CD4-positive, CD25-positive, alpha-beta regulatory T cell (primary cell): ENCODE measurements around the gene HLF. TPM values are rescaled to one million over a fixed set of nuclear protein-coding genes. Genes with fewer than 3 reads are reported as not detected.

Experiments used
- ATAC-seq, 2 donors: fragments of 150-1000 bp; cut with Tn5 transposase; one replicate each; pipeline ENCODE4 v1.10.0; 2021; ENCODE audit warnings: low read depth in 2 of 2, moderate number of reproducible peaks in 2 of 2, moderate library complexity in 1 of 2
- DNase-seq, 3 donors: peaks; one replicate each; pipeline versions ENCODE4 v3.0.0 to v3.0.0-alpha.2; 2012 to 2022; ENCODE audit warnings: mixed read lengths in 1 of 3
- H3K27ac ChIP-seq: one replicate; pipeline ENCODE4 v1.7.0; 2013; ENCODE audit warnings: mild to moderate bottlenecking, low read length; ENCODE audit not compliant: insufficient read depth, poor library complexity, severe bottlenecking
- H3K27me3 ChIP-seq: one replicate; pipeline ENCODE4 v1.7.0; 2013; ENCODE audit warnings: low read length; ENCODE audit not compliant: control insufficient read depth, insufficient read depth
- H3K36me3 ChIP-seq: one replicate; pipeline ENCODE4 v1.7.0; 2013; ENCODE audit warnings: mild to moderate bottlenecking, low read length, moderate library complexity; ENCODE audit not compliant: control insufficient read depth, insufficient read depth
- H3K4me1 ChIP-seq: 2 replicates; pipeline ENCODE4 v1.7.0; 2013; ENCODE audit warnings: mild to moderate bottlenecking, low read length; ENCODE audit not compliant: insufficient read depth, control insufficient read depth, poor library complexity, severe bottlenecking
- H3K4me3 ChIP-seq: one replicate; pipeline ENCODE4 v1.7.0; 2013; ENCODE audit warnings: low read depth, mild to moderate bottlenecking, low read length, moderate library complexity
- H3K9me3 ChIP-seq, 2 experiments: 1 replicate in 1 of 2; 2 replicates in 1 of 2; pipeline ENCODE4 v1.7.0; 2013; ENCODE audit warnings: low read length in 2 of 2, mild to moderate bottlenecking in 1 of 2, moderate library complexity in 1 of 2; ENCODE audit not compliant: control insufficient read depth in 2 of 2
- H3K27ac Mint-ChIP-seq, 3 donors: one replicate each; pipeline ENCODE4 v1.8.0; 2020 to 2022; ENCODE audit warnings: mild to moderate bottlenecking in 3 of 3, mixed read lengths in 3 of 3, moderate library complexity in 2 of 3
- H3K27me3 Mint-ChIP-seq: one replicate; pipeline ENCODE4 v1.8.0; 2022; ENCODE audit warnings: mild to moderate bottlenecking, mixed read lengths
- H3K36me3 Mint-ChIP-seq: one replicate; pipeline ENCODE4 v1.8.0; 2020; ENCODE audit warnings: mixed read lengths
- H3K4me1 Mint-ChIP-seq, 4 donors: one replicate each; pipeline ENCODE4 v1.8.0; 2020 to 2022; ENCODE audit warnings: mixed read lengths in 4 of 4, mild to moderate bottlenecking in 1 of 4
- H3K4me3 Mint-ChIP-seq, 4 donors: one replicate each; pipeline ENCODE4 v1.8.0; 2020 to 2022; ENCODE audit warnings: mild to moderate bottlenecking in 4 of 4, mixed read lengths in 4 of 4, moderate library complexity in 3 of 4
- H3K9me3 Mint-ChIP-seq, 7 donors: one replicate each; pipeline ENCODE4 v1.8.0; 2020 to 2022; ENCODE audit warnings: mixed read lengths in 7 of 7, mild to moderate bottlenecking in 3 of 7, moderate library complexity in 2 of 7
- polyA plus RNA-seq, 4 donors: library from polyadenylated mRNA; unstranded; fragments of 300-500 nt; fragmentation: Illumina TruSeq; gene quantifications; one replicate each; pipeline ENCODE4 v1.2.3, GENCODE V29; 2021
- total RNA-seq: library from RNA; stranded (reverse); gene quantifications from one replicate; pipeline ENCODE4 v1.2.3, GENCODE V29; 2022

HLF gene
- total and polyA plus RNA-seq, 5 donors from 2014 or later, result 0.28 to 2.1 (median 0.66) TPM

DNA sequence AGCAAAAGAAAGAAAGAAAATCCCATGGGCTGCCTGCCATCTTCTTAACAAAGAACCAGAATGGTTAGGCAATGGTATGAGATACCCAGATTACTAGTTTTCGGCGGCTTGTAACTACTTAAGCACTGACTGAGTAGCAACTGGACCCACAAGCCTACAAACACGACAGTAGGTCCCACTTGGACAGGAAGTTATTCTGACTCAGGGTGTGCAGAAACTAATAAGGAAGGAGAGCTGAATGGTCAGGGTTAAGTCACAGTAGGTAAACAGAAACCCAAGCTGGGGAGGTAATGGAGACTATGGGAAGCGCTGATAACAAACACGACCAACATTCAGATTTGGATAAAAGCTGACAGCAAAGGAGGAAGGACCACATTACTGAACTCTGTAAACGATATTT, 10.4 kb upstream of the HLF start:
- H3K4me3 ChIP-seq, result no peak overlapping the region
- no peak overlapping the region for H3K27ac ChIP-seq
- Mint-ChIP-seq H3K27ac (no peak overlapping the region), H3K4me1 (no peaks in the 10 kb centered on the region), H3K4me3 (no peak overlapping the region), H3K9me3 (peaks cover 0 to 1% (median 0%) of the 10 kb centered on the region in 7 donors), H3K36me3 (no peaks in the 10 kb centered on the region), H3K27me3 (peaks cover 26% of the 10 kb centered on the region)
- DNase-seq (no peak), ATAC-seq (no peak)
- no peaks in the 10 kb centered on the region for H3K9me3 ChIP-seq
- H3K27me3 ChIP-seq, result peaks cover 14% of the 10 kb centered on the region
- H3K4me1 ChIP-seq, result no peaks in the 10 kb centered on the region
- no peaks in the 10 kb centered on the region for H3K36me3 ChIP-seq

DNA sequence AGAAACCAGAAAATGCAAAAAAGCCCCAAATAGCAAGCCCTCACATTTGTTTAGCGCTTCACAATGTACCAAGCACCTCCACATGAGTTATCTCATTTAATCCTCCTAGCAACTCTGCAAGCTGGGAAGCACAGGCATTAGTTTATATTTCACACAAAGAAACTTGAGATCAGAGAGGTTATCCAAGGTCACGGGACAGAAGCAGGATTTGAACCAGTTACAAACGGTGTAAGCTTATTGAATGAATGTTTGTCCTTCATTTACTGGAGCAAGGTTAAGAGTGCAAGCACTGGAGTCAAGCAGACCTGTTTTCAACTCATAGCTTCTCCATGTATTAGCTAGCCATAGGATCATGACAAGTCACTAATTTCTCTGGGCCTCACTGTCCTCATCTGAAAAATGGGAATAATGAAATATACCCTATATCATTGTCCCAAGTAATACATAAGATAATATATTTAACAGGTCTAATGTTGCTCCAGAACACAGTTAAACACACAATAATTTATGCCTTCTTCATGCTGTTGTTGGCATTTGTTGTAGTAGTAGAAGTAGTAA, 6.1 kb upstream of the HLF start:
- Histone ChIP-seq H3K4me1 (peaks cover 7% of the 10 kb centered on the region), H3K27ac (no peak overlapping the region), H3K27me3 (peaks cover 43% of the 10 kb centered on the region), H3K4me3 (no peak overlapping the region), H3K9me3 (peaks cover 4 to 6% of the 10 kb centered on the region in 2 experiments), H3K36me3 (no peaks in the 10 kb centered on the region)
- Mint-ChIP-seq H3K36me3 (no peaks in the 10 kb centered on the region), H3K9me3 (peaks cover 0 to 7% (median 1%) of the 10 kb centered on the region in 7 donors), H3K27me3 (peaks cover 58% of the 10 kb centered on the region), H3K4me3 (no peak overlapping the region), H3K27ac (no peak overlapping the region), H3K4me1 (peaks cover 0 to 5% (median 2%) of the 10 kb centered on the region in 4 donors)
- ATAC-seq (no peak), DNase-seq (no peak)

DNA sequence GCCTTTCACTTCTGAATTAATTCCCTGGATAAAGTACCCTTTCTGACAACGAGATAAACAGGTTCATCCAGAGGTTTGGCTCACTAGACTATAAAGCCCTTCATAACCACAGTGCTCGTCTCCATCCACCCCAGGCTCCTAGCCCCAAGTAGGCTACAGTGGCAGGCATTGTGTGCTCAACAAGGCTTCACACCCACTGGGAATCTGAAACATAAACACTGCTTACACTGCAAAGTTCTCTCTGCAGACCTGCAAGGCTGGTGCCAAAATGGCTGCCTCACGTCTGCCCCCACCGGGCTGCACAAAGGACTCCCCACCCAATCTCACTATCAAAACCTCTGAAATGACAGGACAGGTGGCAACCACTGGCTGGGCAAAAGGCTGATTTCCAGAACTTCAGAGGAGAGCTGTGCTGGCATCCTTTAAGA, 5.1 kb upstream of the HLF start:
- Histone ChIP-seq H3K4me3 (no peak overlapping the region), H3K27ac (no peak overlapping the region), H3K36me3 (no peaks in the 10 kb centered on the region), H3K27me3 (peaks cover 43% of the 10 kb centered on the region), H3K4me1 (peaks cover 17% of the 10 kb centered on the region), H3K9me3 (peaks cover 4 to 6% of the 10 kb centered on the region in 2 experiments)
- H3K4me1 Mint-ChIP-seq, result peaks cover 0 to 15% (median 5%) of the 10 kb centered on the region in 4 donors
- ATAC-seq, result no peak
- H3K4me3 Mint-ChIP-seq, result no peak overlapping the region
- H3K27me3 Mint-ChIP-seq, result peaks cover 56% of the 10 kb centered on the region
- H3K36me3 Mint-ChIP-seq, result no peaks in the 10 kb centered on the region
- H3K27ac Mint-ChIP-seq, result no peak overlapping the region
- H3K9me3 Mint-ChIP-seq, result peaks cover 0 to 7% (median 1%) of the 10 kb centered on the region in 7 donors
- DNase-seq, result no peak

DNA sequence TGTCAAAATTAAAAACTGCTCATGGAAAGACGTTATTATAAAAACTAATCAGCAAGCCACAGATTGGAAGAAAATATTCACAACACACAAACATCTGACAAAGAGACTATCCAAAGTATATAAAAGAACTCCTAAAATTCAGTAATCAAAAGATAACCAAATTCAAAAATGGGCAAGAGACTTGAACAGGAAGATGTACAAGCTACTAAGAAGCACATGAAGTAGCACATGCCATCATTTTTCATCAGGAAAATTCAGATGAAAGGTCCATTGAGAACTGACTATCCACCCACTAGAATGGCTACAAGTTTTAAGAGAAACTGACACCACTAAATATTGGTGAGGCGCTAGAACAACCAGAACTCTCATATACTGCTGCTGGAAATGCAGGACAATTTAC, 3.4 kb upstream of the HLF start:
- Mint-ChIP-seq H3K4me3 (peak overlapping the region in 1 of 4 donors; percentile 39), H3K36me3 (no peaks in the 10 kb centered on the region), H3K27me3 (peaks cover 64% of the 10 kb centered on the region), H3K9me3 (peaks cover 0 to 7% (median 1%) of the 10 kb centered on the region in 7 donors), H3K27ac (no peak overlapping the region), H3K4me1 (peaks cover 0 to 20% (median 7%) of the 10 kb centered on the region in 4 donors)
- Histone ChIP-seq H3K27ac (no peak overlapping the region), H3K4me3 (no peak overlapping the region), H3K9me3 (peaks cover 4 to 6% of the 10 kb centered on the region in 2 experiments), H3K4me1 (peaks cover 27% of the 10 kb centered on the region), H3K36me3 (no peaks in the 10 kb centered on the region), H3K27me3 (peaks cover 46% of the 10 kb centered on the region)
- DNase-seq (no peak), ATAC-seq (no peak)

DNA sequence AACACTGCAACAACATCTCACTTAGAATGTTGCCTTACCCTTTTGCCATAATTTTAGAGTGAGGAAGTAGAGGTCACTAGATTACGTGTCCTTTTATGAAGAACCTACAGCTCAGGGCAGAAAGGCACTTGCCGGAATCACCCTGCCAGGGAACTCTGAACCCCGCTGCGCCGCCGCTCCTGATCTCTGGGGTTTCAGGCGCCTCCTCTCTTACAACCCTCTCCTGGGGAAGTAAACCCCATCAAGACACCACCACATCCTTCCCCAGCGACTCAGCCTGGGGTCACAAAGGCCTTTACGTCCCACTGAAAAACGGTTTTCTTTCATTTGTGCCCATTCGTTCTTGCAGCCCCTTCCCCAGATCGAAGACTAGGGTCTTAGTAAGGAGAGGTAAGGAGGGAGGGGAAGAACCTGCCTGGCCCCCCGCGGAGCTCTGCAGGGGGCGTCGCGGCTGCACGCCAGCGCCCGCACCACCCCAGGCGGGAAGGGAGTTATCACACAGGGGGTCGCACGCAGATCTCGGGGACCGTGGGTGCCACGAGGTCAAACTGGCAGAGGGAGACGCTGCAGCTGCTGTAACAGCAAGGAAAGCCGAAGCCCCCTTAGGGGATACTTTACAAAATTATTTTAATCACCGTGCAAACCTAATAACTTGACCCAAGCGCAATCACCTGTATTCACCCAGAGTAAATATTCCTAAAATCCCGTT, 1.0 kb upstream of the HLF start:
- H3K27me3 ChIP-seq, result peaks cover 41% of the 10 kb centered on the region
- ATAC-seq, result no peak
- peak overlapping the region; percentile 63 for H3K4me3 ChIP-seq
- H3K27ac Mint-ChIP-seq, result peak overlapping the region in 2 of 3 donors; percentile 21 to 26
- peaks cover 4 to 6% of the 10 kb centered on the region in 2 experiments for H3K9me3 ChIP-seq
- peaks cover 0 to 23% (median 12%) of the 10 kb centered on the region in 4 donors for H3K4me1 Mint-ChIP-seq
- no peaks in the 10 kb centered on the region for H3K36me3 Mint-ChIP-seq
- peak overlapping the region; percentile 81 to 84 (median 82) for H3K4me3 Mint-ChIP-seq
- no peak overlapping the region for H3K27ac ChIP-seq
- DNase-seq, result peak in 1 of 3 donors; percentile 24
- peaks cover 0 to 7% (median 0%) of the 10 kb centered on the region in 7 donors for H3K9me3 Mint-ChIP-seq
- peaks cover 82% of the 10 kb centered on the region for H3K27me3 Mint-ChIP-seq
- no peaks in the 10 kb centered on the region for H3K36me3 ChIP-seq
- peaks cover 27% of the 10 kb centered on the region for H3K4me1 ChIP-seq

DNA sequence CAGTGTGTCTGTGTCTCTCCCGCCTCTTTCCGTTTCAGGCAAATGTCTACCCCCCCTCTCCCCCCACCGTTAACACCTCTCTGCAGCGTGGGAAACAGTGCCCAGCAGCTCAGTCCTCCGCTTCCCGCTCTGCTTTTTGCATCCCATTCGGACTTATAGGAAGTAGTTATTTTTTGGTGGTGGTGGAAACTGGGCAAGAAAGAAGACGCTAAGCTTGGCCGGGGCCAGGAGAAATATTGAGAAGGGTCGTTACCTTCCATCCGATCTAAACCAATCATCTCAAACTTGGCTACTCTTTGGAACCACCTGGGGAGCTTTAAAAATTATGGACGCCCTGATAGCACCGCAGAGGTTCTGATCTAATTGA, 499 bp upstream of the HLF start:
- Histone ChIP-seq H3K4me1 (peaks cover 27% of the 10 kb centered on the region), H3K36me3 (no peaks in the 10 kb centered on the region), H3K9me3 (peaks cover 4 to 6% of the 10 kb centered on the region in 2 experiments), H3K27ac (no peak overlapping the region), H3K4me3 (peak overlapping the region; percentile 63), H3K27me3 (peaks cover 38% of the 10 kb centered on the region)
- Mint-ChIP-seq H3K27me3 (peaks cover 81% of the 10 kb centered on the region), H3K27ac (no peak overlapping the region), H3K4me1 (peaks cover 0 to 23% (median 12%) of the 10 kb centered on the region in 4 donors), H3K36me3 (no peaks in the 10 kb centered on the region), H3K9me3 (peaks cover 0 to 7% (median 0%) of the 10 kb centered on the region in 7 donors), H3K4me3 (peak overlapping the region; percentile 81 to 84 (median 82))
- no peak for DNase-seq
- no peak for ATAC-seq

DNA sequence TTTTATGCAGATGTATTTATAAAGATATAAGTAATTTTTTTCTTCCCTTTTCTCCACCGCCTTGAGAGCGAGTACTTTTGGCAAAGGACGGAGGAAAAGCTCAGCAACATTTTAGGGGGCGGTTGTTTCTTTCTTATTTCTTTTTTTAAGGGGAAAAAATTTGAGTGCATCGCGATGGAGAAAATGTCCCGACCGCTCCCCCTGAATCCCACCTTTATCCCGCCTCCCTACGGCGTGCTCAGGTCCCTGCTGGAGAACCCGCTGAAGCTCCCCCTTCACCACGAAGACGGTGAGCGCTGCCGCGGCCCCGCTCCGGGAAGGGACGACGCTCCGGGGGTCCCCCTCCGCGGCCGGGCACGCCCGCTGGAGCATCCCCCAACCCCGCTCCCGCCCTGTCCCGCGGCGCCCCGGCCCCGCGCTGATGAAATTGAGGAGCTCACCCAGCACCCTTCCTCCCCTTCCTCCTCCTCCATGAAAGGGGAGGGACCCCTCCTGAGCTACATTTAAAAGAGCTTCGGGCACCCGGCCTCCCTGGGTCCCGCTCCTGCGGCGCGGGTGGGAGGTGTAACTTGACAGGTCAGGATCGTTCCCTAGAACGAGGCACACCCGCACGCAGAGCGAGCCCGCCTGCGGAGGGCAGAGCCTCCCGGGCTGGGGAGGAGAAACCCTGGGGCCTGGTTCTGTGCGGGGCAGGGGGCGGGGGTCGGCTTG, 706 bp downstream of the HLF start:
- peaks cover 0 to 23% (median 12%) of the 10 kb centered on the region in 4 donors for H3K4me1 Mint-ChIP-seq
- H3K9me3 Mint-ChIP-seq, result peaks cover 0 to 7% (median 0%) of the 10 kb centered on the region in 7 donors
- peak overlapping the region; percentile 60 to 83 (median 68) for H3K4me3 Mint-ChIP-seq
- Histone ChIP-seq H3K4me1 (peaks cover 27% of the 10 kb centered on the region), H3K36me3 (no peaks in the 10 kb centered on the region), H3K9me3 (peaks cover 4 to 6% of the 10 kb centered on the region in 2 experiments), H3K27ac (peak overlapping the region; percentile 20), H3K4me3 (peak overlapping the region; percentile 56), H3K27me3 (peaks cover 30% of the 10 kb centered on the region)
- ATAC-seq (no peak), DNase-seq (peak in 1 of 3 donors; percentile 21)
- H3K27me3 Mint-ChIP-seq, result peaks cover 76% of the 10 kb centered on the region
- no peaks in the 10 kb centered on the region for H3K36me3 Mint-ChIP-seq
- no peak overlapping the region for H3K27ac Mint-ChIP-seq
